ENCODE data around the gene IMMP2L.

Gene IMMP2L

GRCh38 chr7:111384065-111384891 is 178.0 kb downstream of the IMMP2L start:
- DNase-seq, result no peak

GRCh38 chr7:111383133-111383532 is 179.2 kb downstream of the IMMP2L start:
- no peak for DNase-seq

GRCh38 chr7:111381590-111381989 is 180.7 kb downstream of the IMMP2L start:
- no peak for DNase-seq

GRCh38 chr7:111380945-111381344 is 181.3 kb downstream of the IMMP2L start:
- no peak for DNase-seq

- DNase-seq, result no peak
Observed at GRCh38 chr7:111374027-111374426, 188.3 kb downstream of the IMMP2L start.

- DNase-seq, result no peak
Observed at GRCh38 chr7:111371437-111371836, 190.9 kb downstream of the IMMP2L start.

GRCh38 chr7:111370002-111370401 is 192.3 kb downstream of the IMMP2L start:
- DNase-seq, result no peak

GRCh38 chr7:111368381-111369065 is 193.8 kb downstream of the IMMP2L start:
- no peak for DNase-seq

GRCh38 chr7:111364413-111364812 is 197.9 kb downstream of the IMMP2L start:
- no peak for DNase-seq

- no peak for DNase-seq
Observed at GRCh38 chr7:111363099-111363498, 199.2 kb downstream of the IMMP2L start.

- DNase-seq, result no peak
Observed at GRCh38 chr7:111362506-111363054, 199.7 kb downstream of the IMMP2L start.

GRCh38 chr7:111358915-111359314 is 203.4 kb downstream of the IMMP2L start:
- DNase-seq, result no peak

GRCh38 chr7:111357691-111358090 is 204.6 kb downstream of the IMMP2L start:
- no peak for DNase-seq

GRCh38 chr7:111356941-111357340 is 205.4 kb downstream of the IMMP2L start:
- DNase-seq, result no peak

- DNase-seq, result peak; percentile 39
Observed at GRCh38 chr7:111352319-111352718, 210.0 kb downstream of the IMMP2L start.

GRCh38 chr7:111346219-111346618 is 216.1 kb downstream of the IMMP2L start:
- no peak for DNase-seq

GRCh38 chr7:111343017-111343416 is 219.3 kb downstream of the IMMP2L start:
- DNase-seq, result no peak

- DNase-seq, result no peak
Observed at GRCh38 chr7:111339006-111339405, 223.3 kb downstream of the IMMP2L start.

- no peak for DNase-seq
Observed at GRCh38 chr7:111333010-111333409, 229.3 kb downstream of the IMMP2L start.

- no peak for DNase-seq
Observed at GRCh38 chr7:111330235-111330523, 232.1 kb downstream of the IMMP2L start.

GRCh38 chr7:111329367-111330234 is 232.7 kb downstream of the IMMP2L start:
- DNase-seq, result no peak

GRCh38 chr7:111328487-111328886 is 233.8 kb downstream of the IMMP2L start:
- DNase-seq, result no peak

GRCh38 chr7:111324776-111325175 is 237.5 kb downstream of the IMMP2L start:
- DNase-seq, result no peak

All from activated CD4-positive, alpha-beta T cell treated with anti-CD3 and anti-CD28 coated beads, Interleukin-2, amount 50 U/mL, for 16 hours (primary cell).